NCI-H748 treated with DMSO at 0.1 percent for 48 hours (cell line): ENCODE results near the gene MUC20.
"Not testable (repeated sequence)": the region's sequence is repeated elsewhere in the genome, so short reads cannot be mapped to it uniquely, and the experiment has no call there.

ENCODE experiments used
- DNase-seq: peaks from one replicate; lab custom pipeline; 2025; lab: John Stamatoyannopoulos, UW

Gene MUC20

GRCh38 chr3:195729476-195730251 lies 8.9 kb downstream of the MUC20 start:
- no peak for DNase-seq

GRCh38 chr3:195731356-195731905 lies 10.7 kb downstream of the MUC20 start:
- no peak for DNase-seq

- no peak for DNase-seq
Measured at GRCh38 chr3:195732940-195733339, 12.2 kb downstream of the MUC20 start.

- DNase-seq = no peak
Measured at GRCh38 chr3:195735036-195735695, 14.4 kb downstream of the MUC20 start.

GRCh38 chr3:195736866-195737490 lies 16.2 kb downstream of the MUC20 start:
- DNase-seq = no peak

- not testable (repeated sequence) for DNase-seq
Measured at GRCh38 chr3:195737782-195738181, 17.0 kb downstream of the MUC20 start.

- no peak for DNase-seq
Measured at GRCh38 chr3:195738274-195739044, 17.7 kb downstream of the MUC20 start.

- DNase-seq = no peak
Measured at GRCh38 chr3:195739561-195740111, 18.9 kb downstream of the MUC20 start.

- DNase-seq = no peak
Measured at GRCh38 chr3:195744437-195744836, 23.7 kb downstream of the MUC20 start.

GRCh38 chr3:195746346-195746745 lies 25.6 kb downstream of the MUC20 start:
- no peak for DNase-seq

GRCh38 chr3:195746751-195747150 lies 26.0 kb downstream of the MUC20 start:
- DNase-seq = no peak

GRCh38 chr3:195748661-195749060 lies 27.9 kb downstream of the MUC20 start:
- no peak for DNase-seq

GRCh38 chr3:195749101-195749500 lies 28.3 kb downstream of the MUC20 start:
- not testable (repeated sequence) for DNase-seq

- DNase-seq = no peak
Measured at GRCh38 chr3:195750797-195751520, 30.2 kb downstream of the MUC20 start.

GRCh38 chr3:195751560-195751959 lies 30.8 kb downstream of the MUC20 start:
- peak; percentile 83 for DNase-seq

- no peak for DNase-seq
Measured at GRCh38 chr3:195752066-195752465, 31.3 kb downstream of the MUC20 start.

GRCh38 chr3:195752546-195753331 lies 32.0 kb downstream of the MUC20 start:
- no peak for DNase-seq

GRCh38 chr3:195753581-195753980 lies 32.8 kb downstream of the MUC20 start:
- DNase-seq = no peak

GRCh38 chr3:195754141-195754540 lies 33.4 kb downstream of the MUC20 start:
- DNase-seq = no peak

GRCh38 chr3:195754906-195755305 lies 34.1 kb downstream of the MUC20 start:
- no peak for DNase-seq
